K562 treated with DMSO at 1 percent for 24 hours (cell line): Measurements from ENCODE around the gene BCHE. TPM values are rescaled to one million over a fixed set of nuclear protein-coding genes. Genes with fewer than 3 reads are reported as not detected.

Source experiments
- total RNA-seq: library from RNA; unstranded; fragments of 300-600 nt; gene quantifications from 2 replicates; pipeline ENCODE4 v1.2.3, GENCODE V29; 2022; ENCODE audit warnings: low read depth; ENCODE audit not compliant: insufficient read depth

The BCHE gene
- 0.25 and 0.79 TPM in 2 replicates for total RNA-seq

DNA sequence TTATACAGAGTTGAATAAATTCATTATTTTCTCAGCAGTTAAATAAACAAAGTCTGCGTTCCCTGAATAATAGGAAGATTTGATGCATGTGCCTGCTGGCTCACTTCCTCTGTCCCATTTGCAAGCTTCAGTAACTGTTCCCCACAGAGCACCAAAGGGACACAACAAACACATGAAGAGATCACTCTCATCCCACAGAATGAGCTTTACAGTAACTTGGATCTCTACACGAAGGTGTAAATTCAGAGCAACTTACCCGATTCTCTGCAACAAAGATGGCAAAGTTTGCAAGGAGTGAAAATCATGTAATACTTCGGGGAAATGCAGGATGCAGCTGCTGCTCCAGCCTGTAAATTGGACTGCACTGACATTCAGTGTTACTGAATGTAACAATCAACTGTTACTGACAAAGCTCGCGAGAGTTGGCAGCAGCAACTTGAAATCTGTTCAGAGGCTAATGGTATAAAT is at the start of gene BCHE:
TSS of gene BCHE (minus strand) at position 366 of the 468 bp plus-strand sequence. CDS start 6,390 bp downstream, outside the sequence.

